ENCODE data around the gene SSX2IP. TPM values are rescaled to one million over a fixed set of nuclear protein-coding genes. Genes with fewer than 3 reads are reported as not detected.

Gene SSX2IP
- total and polyA plus RNA-seq, 4 donors, result 3.7 to 21.8 (median 6.4) TPM

- H3K27ac ChIP-seq (ENCODE audit: low read depth in 1 of 2, low read length in 2 of 2), result no peak overlapping the region
- peaks cover 0 to 2% (median under 1%) of the 10 kb centered on the region in 4 donors for H3K4me1 ChIP-seq (ENCODE audit: control insufficient read depth in 4 of 4, insufficient read depth in 4 of 4, low read length in 3 of 4)
- H3K36me3 ChIP-seq (ENCODE audit: control insufficient read depth in 4 of 4, insufficient read depth in 3 of 4, low read depth in 1 of 4, low read length in 3 of 4), result no peaks in the 10 kb centered on the region
- H3K9me3 ChIP-seq (ENCODE audit: control insufficient read depth in 4 of 4, low read length in 3 of 4), result no peaks in the 10 kb centered on the region
- no peak for TF ChIP-seq ZBTB33 (IDR thresholded peaks at IDR 0.05)
- TF ChIP-seq TAF1 (conservative IDR thresholded peaks at IDR 0.05), result no peak
- TF ChIP-seq RXRA (IDR thresholded peaks at IDR 0.05), result no peak
- no peak for TF ChIP-seq MAX (IDR thresholded peaks at IDR 0.05)
- no peak for TF ChIP-seq JUND (IDR thresholded peaks at IDR 0.05)
- TF ChIP-seq GABPA (IDR thresholded peaks at IDR 0.05 in 1 of 2, conservative IDR thresholded peaks at IDR 0.05 in 1 of 2), result no peak
- TF ChIP-seq YY1 (IDR thresholded peaks at IDR 0.05), result no peak
- no peak for TF ChIP-seq FOXA1 (IDR thresholded peaks at IDR 0.05)
- TF ChIP-seq RAD21 (IDR thresholded peaks at IDR 0.05), result no peak
- no peak for TF ChIP-seq HNF4G (IDR thresholded peaks at IDR 0.05)
- TF ChIP-seq HNF4A (conservative IDR thresholded peaks at IDR 0.05), result no peak
- no peak for TF ChIP-seq FOXA2 (IDR thresholded peaks at IDR 0.05)
- TF ChIP-seq, protein P1, sequence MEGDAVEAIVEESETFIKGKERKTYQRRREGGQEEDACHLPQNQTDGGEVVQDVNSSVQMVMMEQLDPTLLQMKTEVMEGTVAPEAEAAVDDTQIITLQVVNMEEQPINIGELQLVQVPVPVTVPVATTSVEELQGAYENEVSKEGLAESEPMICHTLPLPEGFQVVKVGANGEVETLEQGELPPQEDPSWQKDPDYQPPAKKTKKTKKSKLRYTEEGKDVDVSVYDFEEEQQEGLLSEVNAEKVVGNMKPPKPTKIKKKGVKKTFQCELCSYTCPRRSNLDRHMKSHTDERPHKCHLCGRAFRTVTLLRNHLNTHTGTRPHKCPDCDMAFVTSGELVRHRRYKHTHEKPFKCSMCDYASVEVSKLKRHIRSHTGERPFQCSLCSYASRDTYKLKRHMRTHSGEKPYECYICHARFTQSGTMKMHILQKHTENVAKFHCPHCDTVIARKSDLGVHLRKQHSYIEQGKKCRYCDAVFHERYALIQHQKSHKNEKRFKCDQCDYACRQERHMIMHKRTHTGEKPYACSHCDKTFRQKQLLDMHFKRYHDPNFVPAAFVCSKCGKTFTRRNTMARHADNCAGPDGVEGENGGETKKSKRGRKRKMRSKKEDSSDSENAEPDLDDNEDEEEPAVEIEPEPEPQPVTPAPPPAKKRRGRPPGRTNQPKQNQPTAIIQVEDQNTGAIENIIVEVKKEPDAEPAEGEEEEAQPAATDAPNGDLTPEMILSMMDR (IDR thresholded peaks at IDR 0.05; ENCODE audit: low read depth, low read length, missing input control), result no peak
- TF ChIP-seq, protein P2, sequence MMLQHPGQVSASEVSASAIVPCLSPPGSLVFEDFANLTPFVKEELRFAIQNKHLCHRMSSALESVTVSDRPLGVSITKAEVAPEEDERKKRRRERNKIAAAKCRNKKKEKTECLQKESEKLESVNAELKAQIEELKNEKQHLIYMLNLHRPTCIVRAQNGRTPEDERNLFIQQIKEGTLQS (IDR thresholded peaks at IDR 0.05), result no peak
- TF ChIP-seq EGR1 (IDR thresholded peaks at IDR 0.05; ENCODE audit: low read depth in 2 of 2), result no peak
- TF ChIP-seq, protein P3, sequence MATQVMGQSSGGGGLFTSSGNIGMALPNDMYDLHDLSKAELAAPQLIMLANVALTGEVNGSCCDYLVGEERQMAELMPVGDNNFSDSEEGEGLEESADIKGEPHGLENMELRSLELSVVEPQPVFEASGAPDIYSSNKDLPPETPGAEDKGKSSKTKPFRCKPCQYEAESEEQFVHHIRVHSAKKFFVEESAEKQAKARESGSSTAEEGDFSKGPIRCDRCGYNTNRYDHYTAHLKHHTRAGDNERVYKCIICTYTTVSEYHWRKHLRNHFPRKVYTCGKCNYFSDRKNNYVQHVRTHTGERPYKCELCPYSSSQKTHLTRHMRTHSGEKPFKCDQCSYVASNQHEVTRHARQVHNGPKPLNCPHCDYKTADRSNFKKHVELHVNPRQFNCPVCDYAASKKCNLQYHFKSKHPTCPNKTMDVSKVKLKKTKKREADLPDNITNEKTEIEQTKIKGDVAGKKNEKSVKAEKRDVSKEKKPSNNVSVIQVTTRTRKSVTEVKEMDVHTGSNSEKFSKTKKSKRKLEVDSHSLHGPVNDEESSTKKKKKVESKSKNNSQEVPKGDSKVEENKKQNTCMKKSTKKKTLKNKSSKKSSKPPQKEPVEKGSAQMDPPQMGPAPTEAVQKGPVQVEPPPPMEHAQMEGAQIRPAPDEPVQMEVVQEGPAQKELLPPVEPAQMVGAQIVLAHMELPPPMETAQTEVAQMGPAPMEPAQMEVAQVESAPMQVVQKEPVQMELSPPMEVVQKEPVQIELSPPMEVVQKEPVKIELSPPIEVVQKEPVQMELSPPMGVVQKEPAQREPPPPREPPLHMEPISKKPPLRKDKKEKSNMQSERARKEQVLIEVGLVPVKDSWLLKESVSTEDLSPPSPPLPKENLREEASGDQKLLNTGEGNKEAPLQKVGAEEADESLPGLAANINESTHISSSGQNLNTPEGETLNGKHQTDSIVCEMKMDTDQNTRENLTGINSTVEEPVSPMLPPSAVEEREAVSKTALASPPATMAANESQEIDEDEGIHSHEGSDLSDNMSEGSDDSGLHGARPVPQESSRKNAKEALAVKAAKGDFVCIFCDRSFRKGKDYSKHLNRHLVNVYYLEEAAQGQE (IDR thresholded peaks at IDR 0.05), result no peak
- TF ChIP-seq SP1 (IDR thresholded peaks at IDR 0.05), result no peak
- no peak for DNase-seq (ENCODE audit: low spot score)
- WGBS, result 83% methylated on average over 7 of the region's 7 CpGs
- H3K4me3 ChIP-seq (ENCODE audit: low read depth in 1 of 3, low read length in 3 of 3), result no peak overlapping the region
- H3K9ac ChIP-seq (ENCODE audit: low read depth in 1 of 2, low read length in 2 of 2), result no peak overlapping the region
- H3K27me3 ChIP-seq (ENCODE audit: control insufficient read depth in 4 of 4, insufficient read depth in 4 of 4, low read length in 3 of 4), result no peaks in the 10 kb centered on the region
Observed at GRCh38 chr1:84677415-84678099, 12.7 kb downstream of the SSX2IP start.

Measured in liver (tissue), 9 donors.